GM10248 (cell line): ENCODE measurements around the gene PGRMC2.

Experiments
- CTCF ChIA-PET: fragments of 300-600 bp; sonication (Branson Sonifier 250); formaldehyde crosslinking; extraction: SDS; loops from one replicate; lab custom pipeline; 2021; ENCODE audit warnings: antibody characterized with exemption; lab: Yijun Ruan, JAX
- POLR2A ChIA-PET: fragments of 350-650 bp; sonication (Branson Sonifier 250); formaldehyde crosslinking; extraction: SDS; loops from one replicate; lab custom pipeline; 2020; ENCODE audit warnings: antibody characterized with exemption; lab: Yijun Ruan, JAX
- DNase-seq: peaks from one replicate; pipeline ENCODE4 v3.0.0; 2012; ENCODE audit errors: extremely low spot score
- CTCF ChIP-seq: IDR thresholded peaks from 2 replicates; pipeline ENCODE4 v1.5.1; 2012; ENCODE audit warnings: mild to moderate bottlenecking, low read depth; ENCODE audit errors: extremely low read depth, missing control alignments, control extremely low read depth

The PGRMC2 gene

GRCh38 chr4:128287141-128287870, at the start of gene PGRMC2:
Gene PGRMC2, minus strand, starts transcription at chr4:128287813. Its CDS starts 23 bp downstream, at chr4:128287790.
- no peak for DNase-seq
- POLR2A ChIA-PET = interaction anchor here (0.5 kb wide), 1 partner anchor 1748 kb away, joined by 4 read pairs; no protein-coding TSS in a partner anchor
- CTCF ChIA-PET = interaction anchor here (1.6 to 3.2 kb wide), 3 partner anchors 11 to 95 kb away, joined by 4 to 13 read pairs (median 8); no protein-coding TSS in a partner anchor
- no peak for TF ChIP-seq CTCF

GRCh38 chr4:128335541-128335940, 47.9 kb upstream of the PGRMC2 start:
- CTCF ChIA-PET = interaction anchor here (1.3 to 1.4 kb wide), 2 partner anchors 7 to 15 kb away, joined by 4 read pairs; no protein-coding TSS in a partner anchor
- TF ChIP-seq CTCF = no peak
- POLR2A ChIA-PET = no interaction called here
- DNase-seq = no peak

GRCh38 chr4:128334256-128334655, 46.6 kb upstream of the PGRMC2 start:
- ChIA-PET CTCF (interaction anchor here (1.3 to 1.6 kb wide), 3 partner anchors 9 to 29 kb away, joined by 4 to 7 read pairs (median 4); no protein-coding TSS in a partner anchor), POLR2A (no interaction called here)
- no peak for DNase-seq
- no peak for TF ChIP-seq CTCF

- ChIA-PET CTCF (interaction anchor here (1.3 to 1.6 kb wide), 2 partner anchors 11 to 28 kb away, joined by 4 to 7 read pairs; no protein-coding TSS in a partner anchor), POLR2A (no interaction called here)
- no peak for DNase-seq
- no peak for TF ChIP-seq CTCF
Observed at GRCh38 chr4:128333309-128334018, 45.9 kb upstream of the PGRMC2 start.

DNA sequence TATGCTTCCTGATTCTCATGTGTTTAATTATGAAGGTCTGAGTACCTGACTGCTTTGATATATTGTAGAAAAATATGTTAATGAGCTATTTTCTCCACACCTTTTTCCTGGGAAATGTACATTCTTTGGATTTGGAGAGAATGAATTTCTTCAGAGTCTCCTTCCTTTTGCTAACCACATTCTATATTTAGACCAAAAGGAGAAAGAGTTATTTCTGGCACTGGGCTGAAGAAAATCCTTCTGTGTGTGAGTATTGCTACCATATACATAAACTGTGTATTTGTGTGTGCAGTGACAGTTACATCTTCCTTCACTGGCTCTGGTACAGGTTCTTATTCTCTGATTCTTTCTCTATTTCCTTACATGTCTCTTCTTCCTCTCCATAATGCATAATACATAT, 44.5 kb upstream of the PGRMC2 start:
- POLR2A ChIA-PET = no interaction called here

More for the DNA sequence above, 44.5 kb upstream of the PGRMC2 start:
- DNase-seq = no peak
- CTCF ChIA-PET = no interaction called here
- TF ChIP-seq CTCF = no peak
